OCI-LY3 (cell line): Measurements from ENCODE around the gene MOSPD3.

Source experiments
- H2AFZ ChIP-seq: fragments of 200-600, 300-600 bp; shearing (Covaris generic); 2 replicates; pipeline ENCODE4 v1.6.0; 2014; ENCODE audit warnings: antibody characterized with exemption, low read depth, low read length
- H3K27ac ChIP-seq: fragments of 200-600, 300-600 bp; sonication (generic); 2 replicates; pipeline ENCODE4 v1.5.1; 2014; ENCODE audit warnings: mild to moderate bottlenecking, low read length, moderate library complexity, mixed read lengths
- H3K27me3 ChIP-seq: fragments of 200-600, 300-600 bp; sonication (generic); 2 replicates; pipeline ENCODE4 v1.6.1; 2014; ENCODE audit warnings: low read depth, low read length, mixed read lengths
- H3K36me3 ChIP-seq: fragments of 200-600, 300-600 bp; sonication (generic); replicated peaks from 2 replicates; pipeline ENCODE3; 2014; ENCODE audit warnings: low read depth, low read length, mixed read lengths
- H3K4me1 ChIP-seq: fragments of 300-600, 200-600 bp; sonication (generic); 2 replicates; pipeline ENCODE4 v1.6.1; 2014; ENCODE audit warnings: low read length, mixed read lengths
- H3K4me2 ChIP-seq: fragments of 200-600, 300-600 bp; sonication (generic); 2 replicates; pipeline ENCODE4 v1.6.1; 2014; ENCODE audit warnings: low read length, mixed read lengths
- H3K4me3 ChIP-seq: fragments of 300-600, 200-600 bp; sonication (generic); 2 replicates; pipeline ENCODE4 v1.5.1; 2014; ENCODE audit warnings: antibody characterized with exemption, mild to moderate bottlenecking, low read length, moderate library complexity
- H3K79me2 ChIP-seq: fragments of 300-600, 200-600 bp; shearing (Covaris generic); 2 replicates; pipeline ENCODE4 v1.6.1; 2014; ENCODE audit warnings: mild to moderate bottlenecking, low read length, mixed read lengths
- H3K9ac ChIP-seq: fragments of 300-600, 200-600 bp; shearing (Covaris generic); 2 replicates; pipeline ENCODE4 v1.6.0; 2014; ENCODE audit warnings: mild to moderate bottlenecking, low read length, moderate library complexity
- H3K9me3 ChIP-seq: fragments of 200-600, 300-600 bp; shearing (Covaris generic); 2 replicates; pipeline ENCODE4 v1.6.1; 2014; ENCODE audit warnings: low read length, mixed read lengths; ENCODE audit not compliant: insufficient read depth
- H4K20me1 ChIP-seq: fragments of 200-600, 300-600 bp; sonication (generic); 2 replicates; pipeline ENCODE4 v1.6.1; 2016; ENCODE audit warnings: low read length, mixed read lengths; ENCODE audit not compliant: insufficient read depth
- CTCF ChIP-seq: fragments of 200-600, 300-600 bp; sonication (generic); IDR thresholded peaks from 2 replicates; pipeline ENCODE4 v1.5.1; 2014; ENCODE audit warnings: antibody characterized with exemption, low read length, low read depth
- EZH2phosphoT487 ChIP-seq: fragments of 200-600 bp; shearing (Covaris generic); IDR thresholded peaks from 2 replicates; pipeline ENCODE4 v1.6.1; 2018; ENCODE audit warnings: antibody characterized with exemption, mixed run types, low read depth

MOSPD3 gene

DNA sequence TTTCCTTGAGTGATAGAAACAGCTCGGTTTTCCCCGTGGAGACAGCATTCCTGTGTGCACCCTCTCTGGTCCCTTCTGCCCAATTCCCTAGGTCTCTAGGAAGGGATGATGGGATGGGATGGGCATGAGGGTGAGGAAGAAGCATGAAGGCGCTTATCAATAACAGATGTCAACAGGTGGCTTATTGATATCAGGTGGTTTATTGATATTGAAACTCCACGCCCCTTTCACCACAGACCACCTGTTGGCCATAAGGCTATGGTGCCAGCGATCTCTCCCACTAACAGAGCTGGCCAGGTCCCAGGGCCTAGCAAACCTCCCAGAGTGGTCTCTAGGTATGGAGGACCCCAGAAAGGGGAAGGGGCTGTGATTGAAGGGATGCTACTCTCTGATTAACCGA lies 7.9 kb downstream of the MOSPD3 start:
- Histone ChIP-seq H2AFZ (no peak overlapping the region), H3K27me3 (no peaks in the 10 kb centered on the region), H3K4me2 (no peak overlapping the region), H3K79me2 (no peaks in the 10 kb centered on the region), H3K4me3 (no peak overlapping the region), H3K36me3 (no peaks in the 10 kb centered on the region), H3K27ac (no peak overlapping the region), H4K20me1 (no peaks in the 10 kb centered on the region), H3K9me3 (no peaks in the 10 kb centered on the region), H3K4me1 (no peaks in the 10 kb centered on the region), H3K9ac (no peak overlapping the region)
- TF ChIP-seq CTCF (no peak), EZH2phosphoT487 (no peak)

GRCh38 chr7:100620804-100621203 lies 8.5 kb downstream of the MOSPD3 start:
- Histone ChIP-seq H3K4me2 (no peak overlapping the region), H3K4me3 (no peak overlapping the region), H3K27ac (no peak overlapping the region), H4K20me1 (no peaks in the 10 kb centered on the region), H3K27me3 (no peaks in the 10 kb centered on the region), H3K4me1 (0 out of 2 replicates have a peak, but pooled peaks cover under 1% of the 10 kb centered on the region), H3K79me2 (no peaks in the 10 kb centered on the region), H3K9me3 (no peaks in the 10 kb centered on the region), H3K9ac (no peak overlapping the region), H3K36me3 (no peaks in the 10 kb centered on the region), H2AFZ (no peak overlapping the region)
- TF ChIP-seq EZH2phosphoT487: no peak
- TF ChIP-seq CTCF: no peak

DNA sequence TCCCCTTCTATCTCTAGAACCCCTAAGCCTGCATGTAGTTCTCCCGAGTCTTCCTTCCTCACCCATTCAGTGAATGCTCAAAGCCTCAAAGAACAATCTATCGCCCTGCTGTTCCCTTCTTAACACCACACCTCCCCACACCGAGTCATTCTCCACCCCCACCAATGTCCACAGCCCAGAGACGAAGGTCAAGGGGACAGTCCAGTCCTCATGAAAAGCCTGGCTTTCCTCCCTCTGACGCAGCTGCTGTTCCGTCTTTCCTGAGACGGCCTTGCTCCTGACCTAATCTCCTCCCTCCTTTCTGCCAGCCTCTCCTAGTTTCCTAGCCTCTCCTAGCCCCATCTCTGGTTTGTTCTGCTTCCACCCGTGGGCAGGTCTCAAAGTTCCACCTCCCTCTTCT lies 9.2 kb downstream of the MOSPD3 start:
- Histone ChIP-seq H3K36me3 (no peaks in the 10 kb centered on the region), H3K79me2 (no peaks in the 10 kb centered on the region), H3K9ac (no peak overlapping the region), H3K4me3 (no peak overlapping the region), H4K20me1 (no peaks in the 10 kb centered on the region), H3K4me2 (no peak overlapping the region), H2AFZ (no peak overlapping the region), H3K27ac (no peak overlapping the region), H3K4me1 (peaks cover 6% of the 10 kb centered on the region; the same call in 1 of the 2 replicates), H3K9me3 (no peaks in the 10 kb centered on the region), H3K27me3 (no peaks in the 10 kb centered on the region)
- no peak for TF ChIP-seq CTCF
- TF ChIP-seq EZH2phosphoT487: no peak

GRCh38 chr7:100623951-100624824 lies 11.8 kb downstream of the MOSPD3 start:
- no peak overlapping the region for H3K27ac ChIP-seq

More at GRCh38 chr7:100623951-100624824, 11.8 kb downstream of the MOSPD3 start:
- no peak overlapping the region for H3K4me3 ChIP-seq
- H3K36me3 ChIP-seq: no peaks in the 10 kb centered on the region
- H3K4me1 ChIP-seq: peaks cover 12% of the 10 kb centered on the region; the same call in 1 of the 2 replicates
- no peaks in the 10 kb centered on the region for H3K9me3 ChIP-seq
- no peak overlapping the region for H3K9ac ChIP-seq
- H3K27me3 ChIP-seq: no peaks in the 10 kb centered on the region
- no peak overlapping the region for H2AFZ ChIP-seq
- no peak overlapping the region for H3K4me2 ChIP-seq
- H4K20me1 ChIP-seq: no peaks in the 10 kb centered on the region
- no peaks in the 10 kb centered on the region for H3K79me2 ChIP-seq
- TF ChIP-seq CTCF (no peak), EZH2phosphoT487 (no peak)
